COLO668 (cell line): Measurements from ENCODE around the gene SRPK1.

Experiments
- DNase-seq: peaks from one replicate; lab custom pipeline; 2025; ENCODE audit not compliant: unreplicated experiment; lab: John Stamatoyannopoulos, UW

Gene SRPK1

DNA sequence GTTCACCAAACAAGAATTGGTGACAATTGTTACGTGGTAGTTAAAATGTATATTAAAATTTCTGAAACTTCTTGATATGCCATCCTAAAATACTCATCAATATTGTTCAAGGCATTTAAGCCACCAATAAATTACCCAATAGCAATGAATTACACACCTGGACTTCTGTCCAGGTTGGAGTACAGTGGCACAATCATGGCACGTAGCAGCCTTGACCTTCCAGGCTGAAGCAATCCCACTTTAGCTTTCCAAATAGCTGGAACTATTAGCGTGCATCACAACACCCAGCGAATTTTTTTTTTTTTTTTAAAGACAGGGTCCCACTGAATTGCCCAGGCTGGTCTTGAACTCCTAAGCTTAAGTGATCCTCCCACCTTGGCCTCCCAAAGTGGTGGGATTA, 17.2 kb downstream of the SRPK1 start:
- no peak for DNase-seq

DNA sequence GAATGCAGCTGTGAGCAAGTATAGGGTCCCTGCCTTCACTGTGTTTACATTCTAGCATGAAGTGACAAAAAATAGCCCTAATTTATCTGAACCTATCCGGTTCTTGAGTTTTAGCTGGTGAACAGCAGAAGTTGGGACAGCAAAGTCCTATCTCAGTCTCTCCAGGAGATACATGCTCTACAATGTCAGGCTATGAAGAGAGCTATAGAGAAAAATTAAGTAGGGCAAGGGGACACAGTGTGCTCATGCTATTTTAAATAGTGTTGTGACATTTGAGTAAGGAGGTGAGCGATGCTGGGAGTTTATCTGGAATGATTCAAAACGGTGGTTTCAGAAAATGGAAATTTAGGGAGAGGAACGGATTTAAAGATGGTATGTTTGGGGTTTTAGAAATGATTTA, 20.4 kb downstream of the SRPK1 start:
- no peak for DNase-seq

DNA sequence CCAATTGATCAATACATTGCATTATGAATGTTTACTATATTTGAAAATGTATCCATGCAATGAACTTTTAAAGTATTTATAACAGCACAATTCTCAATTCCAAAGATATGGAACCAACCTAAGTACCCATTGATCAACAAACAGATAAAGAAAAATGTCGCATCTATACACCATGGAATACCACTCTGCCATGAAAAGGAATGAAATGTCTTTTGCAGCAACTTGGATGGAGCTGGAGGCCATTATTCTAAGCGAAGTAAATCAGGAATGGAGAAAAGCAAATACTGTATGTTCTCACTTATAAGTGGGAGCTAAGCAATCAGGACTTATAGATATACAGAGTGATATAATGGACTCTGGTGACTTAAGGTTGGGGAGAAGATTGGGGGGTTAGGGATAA, 22.9 kb downstream of the SRPK1 start:
- no peak for DNase-seq

GRCh38 chr6:35897486-35897885, 23.4 kb downstream of the SRPK1 start:
- no peak for DNase-seq

DNA sequence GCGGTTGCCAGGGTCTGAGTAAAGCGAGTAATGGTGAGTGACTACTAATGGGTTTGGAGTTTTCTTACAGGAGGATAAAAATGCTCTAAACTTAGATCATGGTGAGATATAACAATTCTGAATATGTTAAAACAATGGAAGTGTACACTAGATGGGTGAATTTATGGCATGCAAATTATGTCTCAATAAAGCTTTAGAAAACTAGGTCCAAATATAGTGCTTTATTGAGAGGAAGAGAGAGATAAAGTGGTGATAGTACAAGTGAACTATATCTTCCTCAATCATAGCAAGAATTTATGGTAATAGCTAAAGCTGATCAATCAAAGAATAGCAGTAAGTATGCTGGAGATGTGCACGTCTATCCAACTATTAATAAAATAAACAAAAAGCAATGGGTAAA, 23.9 kb downstream of the SRPK1 start:
- DNase-seq, result no peak

- DNase-seq, result no peak
Measured at GRCh38 chr6:35896228-35896627, 24.7 kb downstream of the SRPK1 start.

GRCh38 chr6:35895560-35895959, 25.3 kb downstream of the SRPK1 start:
- no peak for DNase-seq

- DNase-seq, result no peak
Measured at GRCh38 chr6:35894776-35895175, 26.1 kb downstream of the SRPK1 start.

GRCh38 chr6:35893246-35893645, 27.7 kb downstream of the SRPK1 start:
- no peak for DNase-seq

- DNase-seq, result no peak
Measured at GRCh38 chr6:35892482-35892881, 28.4 kb downstream of the SRPK1 start.

GRCh38 chr6:35879151-35879550, 41.7 kb downstream of the SRPK1 start:
- DNase-seq, result no peak

- DNase-seq, result no peak
Measured at GRCh38 chr6:35876902-35877301, 44.0 kb downstream of the SRPK1 start.

- DNase-seq, result no peak
Measured at GRCh38 chr6:35874730-35875129, 46.2 kb downstream of the SRPK1 start.

DNA sequence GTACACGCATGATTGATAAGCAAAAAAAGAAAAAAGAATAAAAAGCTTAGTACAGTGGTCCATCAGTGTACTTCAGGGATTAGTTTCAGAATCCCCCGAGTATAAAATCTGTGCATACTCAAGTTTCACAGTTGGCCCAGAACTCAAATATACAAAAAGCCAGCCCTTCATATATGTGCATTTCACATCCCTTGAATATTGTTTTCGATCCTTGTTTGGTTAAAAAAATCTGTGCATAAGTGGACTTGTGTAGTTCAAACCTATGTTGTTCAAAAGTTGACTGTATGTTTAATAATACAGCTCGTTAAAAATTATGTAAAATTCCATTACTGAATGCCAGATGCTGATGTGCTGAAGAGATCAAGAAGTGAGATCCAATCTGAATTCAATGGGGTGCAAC, 61.5 kb downstream of the SRPK1 start:
- DNase-seq, result no peak

DNA sequence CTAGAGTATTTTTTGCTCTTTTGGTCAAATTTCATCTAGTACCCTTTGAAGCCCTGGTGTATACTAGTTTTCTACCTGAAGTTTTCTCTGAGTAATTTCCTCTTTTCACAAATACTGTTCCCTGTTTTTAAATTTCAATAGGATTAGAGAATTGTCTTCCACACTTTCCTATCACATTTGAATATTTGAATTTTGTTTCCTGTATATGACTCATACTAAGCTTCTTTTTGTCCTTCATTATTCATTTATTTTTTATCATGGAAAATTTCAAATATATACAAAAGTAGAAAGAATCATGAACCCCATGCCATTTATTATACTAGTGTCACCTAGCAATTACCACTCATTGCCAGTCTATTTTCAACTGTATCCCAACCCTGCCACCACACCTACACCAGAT, 63.0 kb downstream of the SRPK1 start:
- no peak for DNase-seq

- no peak for DNase-seq
Measured at GRCh38 chr6:35856250-35856649, 64.6 kb downstream of the SRPK1 start.

DNA sequence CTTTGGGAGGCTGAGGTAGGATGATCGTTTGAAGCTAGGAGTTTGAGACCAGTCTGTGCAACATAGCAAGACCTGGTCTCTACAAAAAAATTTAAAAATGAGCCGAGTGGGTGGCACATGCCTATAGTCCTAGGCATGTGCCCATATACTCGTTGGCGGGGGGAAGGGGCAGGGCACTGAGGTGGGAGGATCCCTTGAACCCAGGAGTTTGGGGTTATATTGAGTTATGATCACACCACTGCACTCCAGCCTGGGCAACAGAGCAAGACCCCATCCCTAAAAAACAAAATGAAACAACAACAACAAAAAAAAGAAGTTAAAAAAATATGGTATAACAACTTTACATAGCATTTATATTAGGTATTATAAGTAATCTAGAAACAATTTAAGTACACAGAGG, 67.9 kb downstream of the SRPK1 start:
- DNase-seq, result no peak

DNA sequence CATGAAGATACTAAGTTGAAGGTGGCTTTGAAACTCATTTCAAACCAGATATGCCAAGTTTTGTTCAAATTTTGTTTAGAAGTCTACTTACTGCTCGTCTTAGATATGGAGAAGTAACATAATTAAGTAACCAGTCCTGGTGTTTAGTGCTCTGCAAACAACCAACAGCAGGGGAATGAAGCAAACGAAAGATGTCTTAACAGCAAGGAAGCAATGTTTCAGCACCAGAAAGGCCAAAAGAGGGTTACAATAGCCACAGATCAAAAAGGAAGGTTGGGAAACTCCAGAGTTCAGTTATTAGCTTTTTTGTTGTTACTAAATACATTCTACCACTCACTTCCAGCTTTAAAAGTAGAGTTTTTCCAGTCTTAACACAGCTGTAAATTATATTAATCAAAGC, 70.7 kb downstream of the SRPK1 start:
- DNase-seq, result no peak

DNA sequence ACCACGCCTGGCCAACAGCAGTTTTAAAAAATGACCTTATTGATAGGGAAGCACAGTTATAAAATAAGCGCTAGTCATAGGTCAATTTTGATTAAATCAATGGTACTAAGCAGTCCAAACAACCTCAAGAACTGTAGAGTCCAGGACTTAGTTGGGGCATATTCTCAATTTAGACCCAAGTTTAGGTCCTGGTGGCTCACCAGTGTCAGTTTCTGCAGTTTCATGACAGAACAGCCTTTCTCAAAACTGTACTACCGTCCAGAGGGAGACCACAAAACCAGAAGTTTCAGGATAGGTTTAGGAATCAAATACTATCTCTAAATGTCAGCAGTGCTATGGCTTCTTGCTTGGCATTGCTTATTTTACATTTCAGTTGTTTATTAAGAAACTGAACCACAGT, 76.6 kb downstream of the SRPK1 start:
- no peak for DNase-seq

GRCh38 chr6:35842381-35842780, 78.5 kb downstream of the SRPK1 start:
- no peak for DNase-seq

- no peak for DNase-seq
Measured at GRCh38 chr6:35839019-35839418, 81.9 kb downstream of the SRPK1 start.

DNA sequence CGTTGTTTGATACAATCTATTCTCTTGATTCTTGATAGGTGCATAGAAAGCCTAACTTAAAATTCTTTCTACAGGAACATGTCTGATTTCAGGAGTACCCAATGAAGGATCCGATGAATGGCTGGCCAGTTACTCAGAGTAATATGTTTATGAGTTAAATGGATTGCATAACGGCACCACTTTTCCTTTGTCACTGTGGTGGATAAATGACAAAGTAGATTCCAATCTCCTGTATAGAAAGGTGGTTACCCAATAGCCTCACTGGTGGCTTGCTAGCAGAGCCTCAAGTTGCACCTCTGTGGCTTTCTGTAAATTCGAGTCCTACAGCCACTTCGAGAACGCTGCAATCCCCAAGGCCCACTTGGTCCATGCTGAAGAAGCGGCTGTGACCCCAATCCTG, 87.4 kb downstream of the SRPK1 start:
- DNase-seq, result no peak

DNA sequence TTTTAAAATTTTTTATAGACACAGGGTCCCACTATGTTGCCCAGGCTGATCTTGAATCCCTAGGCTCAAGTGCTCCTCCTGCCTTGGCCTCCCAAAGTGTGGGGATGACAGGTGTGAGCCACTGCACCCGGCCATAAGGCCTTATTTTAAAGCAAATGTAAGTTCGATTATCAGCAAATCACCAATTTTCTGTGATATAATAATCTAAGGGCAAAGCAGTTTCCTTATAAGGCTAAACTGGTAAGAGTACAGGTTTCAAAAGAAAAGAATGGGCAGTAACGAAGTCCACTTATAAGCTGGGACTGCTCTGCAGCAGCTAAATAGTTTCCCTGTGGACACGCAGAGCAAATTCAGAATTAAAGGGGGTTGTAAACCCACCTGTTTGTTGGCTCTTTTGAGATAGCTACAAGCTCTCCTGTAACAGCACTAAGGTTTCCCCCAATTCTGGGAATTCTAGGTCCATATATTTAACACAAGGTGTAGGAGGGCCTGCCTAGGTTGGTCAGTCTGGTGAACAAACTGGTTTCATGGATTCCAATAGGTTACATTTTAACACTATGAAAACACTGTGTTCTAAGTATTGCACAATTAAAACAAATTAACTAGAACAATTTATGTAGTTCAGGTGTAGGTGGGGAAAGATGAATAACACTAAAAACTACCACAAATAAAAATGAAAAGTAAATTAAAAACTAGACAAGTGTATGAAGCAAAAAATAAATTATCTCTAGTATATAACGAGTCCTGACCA, 89.5 kb downstream of the SRPK1 start:
- DNase-seq, result no peak
